H9 (cell line): Measurements from ENCODE around the gene FGB. TPM values are rescaled to one million over a fixed set of nuclear protein-coding genes. Genes with fewer than 3 reads are reported as not detected.

Experiments used
- DNase-seq: peaks from one replicate; pipeline ENCODE4 v3.0.0-alpha.2; 2017
- H2AFZ ChIP-seq: one replicate; pipeline ENCODE4 v1.6.1; 2013; ENCODE audit warnings: mild to moderate bottlenecking, low read length, control low read depth, moderate library complexity
- H2AK5ac ChIP-seq: 2 replicates; pipeline ENCODE4 v1.6.1; 2013; ENCODE audit warnings: low read length, control low read depth, mixed read lengths; ENCODE audit not compliant: insufficient read length
- H2BK120ac ChIP-seq: one replicate; pipeline ENCODE4 v1.6.1; 2013; ENCODE audit warnings: low read depth, mild to moderate bottlenecking, low read length, control low read depth, inconsistent platforms; ENCODE audit not compliant: poor library complexity, severe bottlenecking
- H2BK12ac ChIP-seq: 2 replicates; pipeline ENCODE4 v1.6.1; 2013; ENCODE audit warnings: low read length, control low read depth, mixed read lengths, low read depth; ENCODE audit not compliant: insufficient read length
- H2BK15ac ChIP-seq: 2 replicates; pipeline ENCODE4 v1.6.1; 2013; ENCODE audit warnings: low read depth, low read length, control low read depth
- H2BK20ac ChIP-seq: one replicate; pipeline ENCODE4 v1.6.1; 2013; ENCODE audit warnings: low read depth, mild to moderate bottlenecking, low read length, control low read depth, inconsistent platforms; ENCODE audit not compliant: poor library complexity, severe bottlenecking
- H2BK5ac ChIP-seq: 2 replicates; pipeline ENCODE4 v1.6.1; 2013; ENCODE audit warnings: low read length, control low read depth, mixed read lengths; ENCODE audit not compliant: insufficient read length
- H3K14ac ChIP-seq: 2 replicates; pipeline ENCODE4 v1.6.1; 2013; ENCODE audit warnings: low read length, control low read depth; ENCODE audit not compliant: insufficient read depth
- H3K18ac ChIP-seq: 2 replicates; pipeline ENCODE4 v1.6.1; 2013; ENCODE audit warnings: low read depth, mild to moderate bottlenecking, mixed read lengths, low read length, control low read depth; ENCODE audit not compliant: insufficient read length
- H3K23ac ChIP-seq: 2 replicates; pipeline ENCODE4 v1.6.1; 2013; ENCODE audit warnings: low read length, control low read depth, mixed read lengths, low read depth; ENCODE audit not compliant: insufficient read length
- H3K23me2 ChIP-seq: 2 replicates; pipeline ENCODE4 v1.6.1; 2013; ENCODE audit warnings: low read depth, mild to moderate bottlenecking, mixed read lengths, low read length, control low read depth; ENCODE audit not compliant: insufficient read length, poor library complexity, severe bottlenecking
- H3K27ac ChIP-seq: 2 replicates; pipeline ENCODE4 v1.5.1; 2013; ENCODE audit warnings: low read length, control low read depth, mixed read lengths, low read depth; ENCODE audit not compliant: insufficient read length
- H3K27me3 ChIP-seq: 2 replicates; pipeline ENCODE4 v1.6.1; 2013; ENCODE audit warnings: low read length, control low read depth, inconsistent platforms; ENCODE audit not compliant: insufficient read depth
- H3K4ac ChIP-seq: 2 replicates; pipeline ENCODE4 v1.6.1; 2013; ENCODE audit warnings: low read depth, mild to moderate bottlenecking, control low read depth, inconsistent platforms, low read length, moderate library complexity
- H3K4me1 ChIP-seq: 2 replicates; pipeline ENCODE4 v1.6.1; 2013; ENCODE audit warnings: low read length, control low read depth, inconsistent platforms; ENCODE audit not compliant: insufficient read depth
- H3K4me2 ChIP-seq: 2 replicates; pipeline ENCODE4 v1.6.1; 2013; ENCODE audit warnings: low read length, control low read depth, mixed read lengths; ENCODE audit not compliant: insufficient read length, insufficient read depth
- H3K56ac ChIP-seq: 2 replicates; pipeline ENCODE4 v1.6.1; 2013; ENCODE audit warnings: low read depth, mild to moderate bottlenecking, mixed read lengths, low read length, control low read depth; ENCODE audit not compliant: insufficient read length
- H3K79me1 ChIP-seq: 2 replicates; pipeline ENCODE4 v1.6.1; 2013; ENCODE audit warnings: low read depth, mild to moderate bottlenecking, moderate library complexity, low read length, control low read depth, inconsistent platforms; ENCODE audit not compliant: insufficient read depth, poor library complexity, severe bottlenecking
- H3K79me2 ChIP-seq: 2 replicates; pipeline ENCODE4 v1.6.1; 2013; ENCODE audit warnings: low read length, control low read depth, inconsistent platforms; ENCODE audit not compliant: insufficient read depth
- H3K9ac ChIP-seq: 2 replicates; pipeline ENCODE4 v1.6.1; 2013; ENCODE audit warnings: low read length, control low read depth, mixed read lengths; ENCODE audit not compliant: insufficient read length; ENCODE audit errors: extremely low read depth
- H3K9me3 ChIP-seq: one replicate; pipeline ENCODE4 v1.6.1; 2013; ENCODE audit warnings: low read depth, low read length, inconsistent platforms; ENCODE audit not compliant: control insufficient read depth
- H3T11ph ChIP-seq: one replicate; pipeline ENCODE4 v1.6.1; 2013; ENCODE audit warnings: mild to moderate bottlenecking, low read length, control low read depth, inconsistent platforms
- H4K20me1 ChIP-seq: one replicate; pipeline ENCODE4 v1.6.1; 2013; ENCODE audit not compliant: control insufficient read depth, insufficient read length, insufficient read depth
- H4K5ac ChIP-seq: 2 replicates; pipeline ENCODE4 v1.6.1; 2013; ENCODE audit warnings: low read depth, mild to moderate bottlenecking, mixed read lengths, low read length, control low read depth; ENCODE audit not compliant: insufficient read length
- H4K8ac ChIP-seq: replicated peaks from 2 replicates; pipeline ENCODE4 v1.6.1; 2013; ENCODE audit warnings: low read length, control low read depth, mixed read lengths, low read depth; ENCODE audit not compliant: insufficient read length
- H4K91ac ChIP-seq: 2 replicates; pipeline ENCODE4 v1.6.1; 2013; ENCODE audit warnings: low read depth, mild to moderate bottlenecking, moderate library complexity, mixed read lengths, low read length, control low read depth; ENCODE audit not compliant: insufficient read length
- H3K27ac Mint-ChIP-seq, 3 experiments: 2 replicates in 2 of 3; 3 replicates in 1 of 3; pipeline ENCODE4 v1.8.0; 2020 to 2021; ENCODE audit warnings: mixed read lengths in 3 of 3, mild to moderate bottlenecking in 1 of 3, moderate library complexity in 1 of 3
- H3K27me3 Mint-ChIP-seq: 2 replicates; pipeline ENCODE4 v1.8.0; 2021; ENCODE audit warnings: low read depth, mild to moderate bottlenecking, moderate library complexity, mixed read lengths
- H3K36me3 Mint-ChIP-seq, 3 experiments: 2 replicates in 2 of 3; 3 replicates in 1 of 3; pipeline ENCODE4 v1.8.0; 2020 to 2021; ENCODE audit warnings: low read depth in 3 of 3, mixed read lengths in 3 of 3; ENCODE audit not compliant: insufficient read depth in 1 of 3
- H3K4me1 Mint-ChIP-seq, 2 experiments: 2 replicates each; pipeline ENCODE4 v1.8.0; 2020; ENCODE audit warnings: mixed read lengths in 2 of 2
- H3K4me3 Mint-ChIP-seq, 2 experiments: 2 replicates in 1 of 2; 3 replicates in 1 of 2; pipeline ENCODE4 v1.8.0; 2020 to 2021; ENCODE audit warnings: mild to moderate bottlenecking in 2 of 2, mixed read lengths in 2 of 2, moderate library complexity in 1 of 2
- H3K9me3 Mint-ChIP-seq, 2 experiments: 2 replicates in 1 of 2; 3 replicates in 1 of 2; pipeline ENCODE4 v1.8.0; 2020; ENCODE audit warnings: mild to moderate bottlenecking in 2 of 2, mixed read lengths in 2 of 2, moderate library complexity in 1 of 2
- WGBS: extraction: QIAGEN DNeasy Blood & Tissue Kit; methylation state at CpG from one replicate; pipeline ENCODE4 v1.1.7; 2013; ENCODE audit warnings: missing lambda C conversion rate, low lambda C conversion rate, mixed read lengths; ENCODE audit not compliant: insufficient read length; ENCODE audit errors: extremely low coverage; 5-methylcytosine and 5-hydroxymethylcytosine counted together
- long read RNA-seq: library from polyadenylated mRNA; unstranded; transcript quantifications from one replicate; pipeline ENCODE4 v2.0.0, GENCODE V29; 2020
- total RNA-seq: library from RNA; stranded (reverse); gene quantifications from 2 replicates; pipeline ENCODE4 v1.2.1, GENCODE V29; 2021
- TF ChIP-seq, protein P1 (sequence below): fragments of 200-600 bp; sonication (generic); conservative IDR thresholded peaks from 3 replicates; pipeline ENCODE4 v1.8.0; 2021; ENCODE audit warnings: antibody characterized with exemption, mild to moderate bottlenecking

Gene FGB
- not detected in 2 replicates for total RNA-seq
- long read RNA-seq: 0 reads

DNA sequence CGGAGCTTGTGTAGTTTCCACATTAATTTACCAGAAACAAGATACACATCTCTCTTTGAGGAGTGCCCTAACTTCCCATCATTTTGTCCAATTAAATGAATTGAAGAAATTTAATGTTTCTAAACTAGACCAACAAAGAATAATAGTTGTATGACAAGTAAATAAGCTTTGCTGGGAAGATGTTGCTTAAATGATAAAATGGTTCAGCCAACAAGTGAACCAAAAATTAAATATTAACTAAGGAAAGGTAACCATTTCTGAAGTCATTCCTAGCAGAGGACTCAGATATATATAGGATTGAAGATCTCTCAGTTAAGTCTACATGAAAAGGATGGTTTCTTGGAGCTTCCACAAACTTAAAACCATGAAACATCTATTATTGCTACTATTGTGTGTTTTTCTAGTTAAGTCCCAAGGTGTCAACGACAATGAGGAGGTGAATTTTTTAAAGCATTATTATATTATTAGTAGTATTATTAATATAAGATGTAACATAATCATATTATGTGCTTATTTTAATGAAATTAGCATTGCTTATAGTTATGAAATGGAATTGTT, at the start of gene FGB:
Gene FGB, plus strand, starts transcription at position 315 of the 558 bp plus-strand sequence. Its CDS starts 8 bp downstream, at position 323.
- Mint-ChIP-seq H3K36me3 (no peaks in the 10 kb centered on the region), H3K27ac (no peak within 1 kb of the TSS), H3K9me3 (no peaks in the 10 kb centered on the region), H3K4me1 (peaks cover 0 to 4% of the 10 kb centered on the region in 2 experiments; a peak in 2 of 4 replicates), H3K27me3 (no peaks in the 10 kb centered on the region), H3K4me3 (no peak within 1 kb of the TSS)
- H3K27ac ChIP-seq: no peak within 1 kb of the TSS
- no peaks in the 10 kb centered on the region for H3K4me1 ChIP-seq
- H2BK12ac ChIP-seq: no peak within 1 kb of the TSS
- no peak within 1 kb of the TSS for H2BK5ac ChIP-seq
- no peaks in the 10 kb centered on the region for H3K27me3 ChIP-seq
- H4K91ac ChIP-seq: no peak within 1 kb of the TSS
- H2BK15ac ChIP-seq: no peak within 1 kb of the TSS
- no peak within 1 kb of the TSS for H3K18ac ChIP-seq
- H3K79me1 ChIP-seq: no peaks in the 10 kb centered on the region
- no CpG with 5 or more reads among the region's 2 CpGs for WGBS
- H2BK20ac ChIP-seq: no peak within 1 kb of the TSS
- TF ChIP-seq, protein P1, sequence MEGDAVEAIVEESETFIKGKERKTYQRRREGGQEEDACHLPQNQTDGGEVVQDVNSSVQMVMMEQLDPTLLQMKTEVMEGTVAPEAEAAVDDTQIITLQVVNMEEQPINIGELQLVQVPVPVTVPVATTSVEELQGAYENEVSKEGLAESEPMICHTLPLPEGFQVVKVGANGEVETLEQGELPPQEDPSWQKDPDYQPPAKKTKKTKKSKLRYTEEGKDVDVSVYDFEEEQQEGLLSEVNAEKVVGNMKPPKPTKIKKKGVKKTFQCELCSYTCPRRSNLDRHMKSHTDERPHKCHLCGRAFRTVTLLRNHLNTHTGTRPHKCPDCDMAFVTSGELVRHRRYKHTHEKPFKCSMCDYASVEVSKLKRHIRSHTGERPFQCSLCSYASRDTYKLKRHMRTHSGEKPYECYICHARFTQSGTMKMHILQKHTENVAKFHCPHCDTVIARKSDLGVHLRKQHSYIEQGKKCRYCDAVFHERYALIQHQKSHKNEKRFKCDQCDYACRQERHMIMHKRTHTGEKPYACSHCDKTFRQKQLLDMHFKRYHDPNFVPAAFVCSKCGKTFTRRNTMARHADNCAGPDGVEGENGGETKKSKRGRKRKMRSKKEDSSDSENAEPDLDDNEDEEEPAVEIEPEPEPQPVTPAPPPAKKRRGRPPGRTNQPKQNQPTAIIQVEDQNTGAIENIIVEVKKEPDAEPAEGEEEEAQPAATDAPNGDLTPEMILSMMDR: no peak
- H4K20me1 ChIP-seq: no peaks in the 10 kb centered on the region
- no peak within 1 kb of the TSS for H3K9ac ChIP-seq
- no peak within 1 kb of the TSS for H3K14ac ChIP-seq
- H2AK5ac ChIP-seq: no peak within 1 kb of the TSS
- no peak within 1 kb of the TSS for H3K23ac ChIP-seq
- no peak within 1 kb of the TSS for H2AFZ ChIP-seq
- no peaks in the 10 kb centered on the region for H3K9me3 ChIP-seq
- no peaks in the 10 kb centered on the region for H3K23me2 ChIP-seq
- no peak within 1 kb of the TSS for H3K56ac ChIP-seq
- H3K4me2 ChIP-seq: no peak within 1 kb of the TSS
- H3K79me2 ChIP-seq: no peaks in the 10 kb centered on the region
- H2BK120ac ChIP-seq: no peak within 1 kb of the TSS
- H4K5ac ChIP-seq: no peak within 1 kb of the TSS
- no peak within 1 kb of the TSS for H4K8ac ChIP-seq
- H3T11ph ChIP-seq: no peak within 1 kb of the TSS
- DNase-seq: no peak
- no peak within 1 kb of the TSS for H3K4ac ChIP-seq
